Keratinocyte (primary cell): Measurements from ENCODE around the gene LEAP2. TPM values are rescaled to one million over a fixed set of nuclear protein-coding genes. Genes with fewer than 3 reads are reported as not detected.

Experiments used
- DNase-seq: peaks from one replicate; pipeline ENCODE4 v3.0.0-alpha.2; 2011; ENCODE audit warnings: low read depth, missing footprints, low spot score
- FAIRE-seq: peaks from 2 replicates; lab custom pipeline; 2011; peaks lifted over from hg19 to GRCh38; lab: Jason Lieb, UNC
- H2AFZ ChIP-seq: 2 replicates; pipeline ENCODE4 v1.6.0; 2012; ENCODE audit warnings: low read length, control low read depth, inconsistent platforms; ENCODE audit not compliant: control insufficient read depth
- H3K27ac ChIP-seq: 2 replicates; pipeline ENCODE4 v1.5.1; 2011; ENCODE audit warnings: low read length; ENCODE audit not compliant: control insufficient read depth, insufficient read depth
- H3K27me3 ChIP-seq: 3 replicates; pipeline ENCODE4 v1.6.0; 2011; ENCODE audit warnings: low read length; ENCODE audit not compliant: control insufficient read depth, insufficient read depth; ENCODE audit errors: extremely low read depth
- H3K36me3 ChIP-seq, 2 experiments: 2 replicates in 1 of 2; 3 replicates in 1 of 2; pipeline ENCODE4 v1.5.1; 2011; ENCODE audit warnings: low read length in 2 of 2, mild to moderate bottlenecking in 1 of 2; ENCODE audit not compliant: control insufficient read depth in 2 of 2, insufficient read depth in 2 of 2; ENCODE audit errors: extremely low read depth in 1 of 2
- H3K4me1 ChIP-seq: 3 replicates; pipeline ENCODE4 v1.5.1; 2011; ENCODE audit warnings: low read length; ENCODE audit not compliant: control insufficient read depth, insufficient read depth; ENCODE audit errors: extremely low read depth
- H3K4me2 ChIP-seq: 3 replicates; pipeline ENCODE4 v1.6.0; 2011; ENCODE audit warnings: low read depth, low read length; ENCODE audit not compliant: control insufficient read depth, insufficient read depth; ENCODE audit errors: extremely low read depth
- H3K4me3 ChIP-seq, 3 experiments: fragments of 200-600 bp in 1 of 3; sonication (generic) in 1 of 3; 2 replicates in 2 of 3; 3 replicates in 1 of 3; pipeline ENCODE4 v1.5.1; 2011 to 2016; ENCODE audit warnings: low read length in 3 of 3, mild to moderate bottlenecking in 3 of 3, control low read depth in 2 of 3, inconsistent platforms in 1 of 3, low read depth in 1 of 3, mixed read lengths in 1 of 3, mixed run types in 1 of 3, moderate library complexity in 1 of 3; ENCODE audit not compliant: control insufficient read depth in 2 of 3, insufficient read depth in 2 of 3; ENCODE audit errors: extremely low read depth in 1 of 3
- H3K79me2 ChIP-seq: 2 replicates; pipeline ENCODE4 v1.6.0; 2012; ENCODE audit warnings: low read length; ENCODE audit not compliant: control insufficient read depth, insufficient read depth
- H3K9ac ChIP-seq: 3 replicates; pipeline ENCODE4 v1.6.0; 2011; ENCODE audit warnings: low read length; ENCODE audit not compliant: control insufficient read depth, insufficient read depth; ENCODE audit errors: extremely low read depth
- H3K9me1 ChIP-seq: 3 replicates; pipeline ENCODE4 v1.6.0; 2011; ENCODE audit warnings: low read length; ENCODE audit not compliant: control insufficient read depth, insufficient read depth; ENCODE audit errors: extremely low read depth
- H3K9me3 ChIP-seq: 2 replicates; pipeline ENCODE4 v1.5.1; 2012; ENCODE audit warnings: low read depth, low read length; ENCODE audit not compliant: control insufficient read depth
- H4K20me1 ChIP-seq: 3 replicates; pipeline ENCODE4 v1.6.0; 2011; ENCODE audit warnings: low read length; ENCODE audit not compliant: control insufficient read depth, insufficient read depth; ENCODE audit errors: extremely low read depth
- CTCF ChIP-seq, 3 experiments: IDR thresholded peaks in 1 of 3; conservative IDR thresholded peaks in 1 of 3; optimal IDR thresholded peaks in 1 of 3; 2 replicates in 2 of 3; 3 replicates in 1 of 3; pipeline versions ENCODE3 to v1.5.1; 2011; ENCODE audit warnings: low read length in 3 of 3, mild to moderate bottlenecking in 3 of 3, moderate library complexity in 2 of 3, control low read depth in 1 of 3, inconsistent platforms in 1 of 3; ENCODE audit not compliant: insufficient read depth in 2 of 3; ENCODE audit errors: extremely low read depth in 1 of 3
- EZH2 ChIP-seq: IDR thresholded peaks from one replicate; pipeline ENCODE4 v1.6.1; 2012; ENCODE audit warnings: inconsistent platforms, mild to moderate bottlenecking, low read length, moderate library complexity
- dilution Hi-C: fragments of 300-500 bp; cut with MboI; formaldehyde crosslinking; loops from one replicate; pipeline ENCODE4 v1.7.0; 2020; ENCODE audit warnings: low sequenced_read_pairs; ENCODE audit not compliant: extremely low pct_ligation_motif_present
- polyA plus RNA-seq, 5 experiments: library from polyadenylated mRNA; depleted of rRNA in 3 of 5; stranded (reverse) in 3 of 5; stranded (forward) in 1 of 5; unstranded in 1 of 5; fragments of >200 nt; gene quantifications; 1 replicate in 1 of 5; 2 replicates in 3 of 5; 3 replicates in 1 of 5; pipeline versions ENCODE4 v1.2.1 to v1.2.3, GENCODE V29; 2011 to 2012; ENCODE audit warnings: missing spikeins in 2 of 5, low read depth in 1 of 5, low replicate concordance in 1 of 5

LEAP2 gene
- polyA plus RNA-seq, 1 donor (not counting 4 experiments of a cell fraction or from before 2014, with no cell fraction given): 1.2 TPM

- Histone ChIP-seq H2AFZ (no peak overlapping the region), H3K4me3 (no peak overlapping the region), H3K36me3 (peaks cover 8 to 18% of the 10 kb centered on the region in 2 experiments), H3K9ac (no peak overlapping the region), H3K27me3 (no peaks in the 10 kb centered on the region), H3K4me1 (peaks cover 1% of the 10 kb centered on the region), H3K27ac (no peak overlapping the region), H3K9me1 (no peaks in the 10 kb centered on the region), H4K20me1 (peaks cover 2% of the 10 kb centered on the region), H3K9me3 (no peaks in the 10 kb centered on the region), H3K79me2 (peaks cover 4% of the 10 kb centered on the region), H3K4me2 (no peak overlapping the region)
- TF ChIP-seq CTCF (optimal IDR thresholded peaks at IDR 0.05 in 1 of 3, IDR thresholded peaks at IDR 0.05 in 1 of 3, conservative IDR thresholded peaks at IDR 0.05 in 1 of 3; ENCODE audit: extremely low read depth in 1 of 3, insufficient read depth in 2 of 3, low read length in 3 of 3) (no peak), EZH2 (no peak)
- FAIRE-seq (no peak), DNase-seq (no peak)
- dilution Hi-C loops: no loop called here
These were observed 715 bp upstream of the LEAP2 start for GRCh38 chr5:132872788-132873118.

- H3K9ac ChIP-seq: no peak overlapping the region
- H3K36me3 ChIP-seq: peaks cover 10 to 22% of the 10 kb centered on the region in 2 experiments
- peaks cover 2% of the 10 kb centered on the region for H4K20me1 ChIP-seq
- no peaks in the 10 kb centered on the region for H3K9me1 ChIP-seq
- H3K79me2 ChIP-seq: no peaks in the 10 kb centered on the region
- no peaks in the 10 kb centered on the region for H3K27me3 ChIP-seq
- no peak overlapping the region for H3K4me3 ChIP-seq
- no peaks in the 10 kb centered on the region for H3K9me3 ChIP-seq
- DNase-seq: no peak
- H3K27ac ChIP-seq: no peak overlapping the region
- FAIRE-seq: no peak
- no peak for TF ChIP-seq CTCF (optimal IDR thresholded peaks at IDR 0.05 in 1 of 3, IDR thresholded peaks at IDR 0.05 in 1 of 3, conservative IDR thresholded peaks at IDR 0.05 in 1 of 3; ENCODE audit: extremely low read depth in 1 of 3, insufficient read depth in 2 of 3, low read length in 3 of 3)
- TF ChIP-seq EZH2: no peak
- H3K4me2 ChIP-seq: no peak overlapping the region
- H2AFZ ChIP-seq: no peak overlapping the region
- no peaks in the 10 kb centered on the region for H3K4me1 ChIP-seq
- dilution Hi-C loops: no loop called here
These were observed 433 bp downstream of the LEAP2 start for GRCh38 chr5:132873930-132874271.
